SKM-1 (cell line): ENCODE data around the gene ENPP7.
"Not testable (repeated sequence)": the region's sequence is repeated elsewhere in the genome, so short reads cannot be mapped to it uniquely, and the experiment has no call there.

ENCODE experiments used
- DNase-seq: peaks from one replicate; lab custom pipeline; 2025; ENCODE audit not compliant: unreplicated experiment; lab: John Stamatoyannopoulos, UW

Gene ENPP7

DNA sequence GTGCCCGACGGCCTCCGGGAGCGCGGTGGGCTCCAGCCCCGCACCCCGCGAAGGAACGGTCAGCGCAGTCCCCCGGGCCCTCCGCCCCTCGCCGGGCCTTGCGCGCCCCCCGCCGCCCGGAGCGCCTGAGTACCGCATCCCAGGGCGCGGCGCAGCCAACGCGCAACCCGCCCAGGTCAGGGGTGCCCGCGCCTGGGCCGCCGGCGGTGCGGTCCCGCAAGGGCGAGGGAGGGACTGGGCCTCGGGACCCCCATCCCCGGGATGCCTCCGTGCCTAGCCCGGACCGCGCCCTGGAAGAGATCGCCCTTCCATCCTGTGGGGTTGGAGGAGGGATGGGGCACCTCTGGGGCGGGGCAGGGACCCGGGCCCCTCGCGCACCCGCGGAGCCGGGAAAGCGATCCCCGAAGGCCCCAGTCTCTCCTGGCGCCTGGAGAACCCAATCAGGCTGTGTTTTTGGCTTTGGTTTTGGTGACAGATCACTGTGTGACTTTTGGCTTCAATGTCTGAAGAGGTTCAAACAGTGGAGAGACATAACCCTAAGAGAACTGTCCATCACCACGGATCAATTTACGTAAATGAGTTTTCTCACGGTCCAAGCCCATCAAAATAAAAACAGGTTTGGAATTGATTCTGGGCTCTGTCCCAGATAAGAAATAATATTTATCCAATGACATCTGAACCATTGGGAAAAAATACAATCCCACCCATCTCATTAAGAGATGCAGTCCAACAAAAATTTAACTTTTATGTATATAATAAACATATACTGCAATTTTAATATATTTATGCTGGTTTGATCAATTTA lies 17.8 kb downstream of the ENPP7 start:
- no peak for DNase-seq

DNA sequence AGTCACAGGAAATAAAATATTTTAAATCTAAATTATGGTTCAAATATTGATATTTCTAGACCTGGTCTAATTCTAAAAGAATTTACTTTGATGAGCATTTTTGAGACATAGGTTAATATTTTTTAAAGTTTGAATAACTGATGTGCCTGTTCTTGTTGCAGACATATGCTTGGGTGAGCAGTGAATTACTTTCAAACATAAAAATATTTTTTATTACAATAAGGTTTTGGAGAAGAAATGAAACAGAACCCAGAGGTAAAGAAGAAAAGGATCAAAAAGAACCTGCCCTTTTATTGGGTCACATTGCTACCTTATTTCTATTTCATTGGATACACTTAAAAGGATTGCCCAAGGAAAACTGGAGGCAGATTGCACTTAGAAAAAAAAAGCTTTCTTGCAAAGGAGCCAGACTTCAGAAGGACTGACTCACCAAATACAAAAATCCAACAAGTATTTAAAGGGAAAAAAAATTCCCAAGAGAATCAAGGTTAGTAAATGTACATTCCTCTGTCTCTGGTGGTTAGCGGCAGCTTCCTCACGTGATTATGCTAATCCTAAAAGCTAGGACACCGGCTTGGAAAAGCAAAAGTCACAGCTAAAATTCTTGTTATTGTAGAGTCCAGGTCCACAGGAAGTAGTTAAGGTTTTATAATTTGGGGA lies 18.5 kb downstream of the ENPP7 start:
- DNase-seq = no peak

DNA sequence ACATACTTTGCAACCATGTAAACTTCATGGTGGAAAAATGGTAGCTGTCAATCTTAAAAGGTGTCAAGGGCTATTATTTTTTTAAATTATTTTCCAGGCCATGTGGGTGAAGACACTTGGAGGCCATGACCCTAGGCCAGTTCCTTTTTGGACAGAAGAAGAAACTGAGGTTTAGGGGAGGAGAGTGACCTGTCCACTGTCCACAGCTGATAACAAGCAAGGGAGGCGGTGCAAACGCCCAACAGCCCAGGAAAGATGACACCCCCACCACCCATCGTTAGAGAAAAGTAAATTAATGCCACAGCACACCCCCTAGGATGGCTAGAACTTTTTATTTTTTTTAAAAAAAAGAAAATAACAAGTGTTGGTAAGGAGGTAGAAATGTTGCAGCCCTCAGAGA lies 19.2 kb downstream of the ENPP7 start:
- DNase-seq = no peak

DNA sequence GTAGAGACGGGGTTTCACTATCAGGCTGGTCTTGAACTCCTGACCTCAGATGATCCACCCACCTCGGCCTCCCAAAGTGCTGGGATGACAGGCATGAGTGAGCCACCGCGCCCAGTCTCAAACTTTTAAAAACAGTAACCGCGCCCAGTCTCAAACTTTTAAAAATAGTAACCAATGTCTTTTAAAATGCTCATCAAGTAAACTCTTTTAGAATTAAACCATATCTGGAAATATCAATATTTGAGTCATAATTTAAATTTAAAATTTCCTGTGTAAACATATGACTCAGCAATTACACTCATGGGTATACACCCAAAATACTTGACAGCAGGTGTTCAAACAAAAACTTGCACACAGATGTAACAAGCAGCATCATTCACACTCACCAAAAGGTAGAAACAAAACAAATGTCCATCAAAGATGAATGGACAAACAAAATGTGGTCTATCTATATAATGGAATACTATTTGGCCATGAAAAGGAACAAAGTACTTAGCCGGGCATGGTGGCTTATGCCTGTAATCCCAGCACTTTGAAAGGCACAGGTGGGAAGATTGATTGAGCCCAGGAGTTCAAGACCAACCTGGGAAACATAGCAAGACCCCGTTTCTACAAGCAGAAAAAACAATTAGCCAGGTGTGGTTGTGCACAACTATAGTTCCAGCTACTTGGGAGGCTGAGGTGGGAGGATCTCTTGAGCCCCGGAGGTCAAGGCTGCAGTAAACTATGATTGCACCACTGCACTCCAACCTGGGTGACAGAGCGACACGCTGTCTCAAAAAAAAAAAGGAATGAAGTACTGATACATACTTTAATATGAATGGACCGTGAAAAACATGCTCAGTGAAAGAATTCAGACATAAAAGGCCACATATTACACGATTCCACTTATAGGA lies 20.2 kb downstream of the ENPP7 start:
- DNase-seq = no peak

DNA sequence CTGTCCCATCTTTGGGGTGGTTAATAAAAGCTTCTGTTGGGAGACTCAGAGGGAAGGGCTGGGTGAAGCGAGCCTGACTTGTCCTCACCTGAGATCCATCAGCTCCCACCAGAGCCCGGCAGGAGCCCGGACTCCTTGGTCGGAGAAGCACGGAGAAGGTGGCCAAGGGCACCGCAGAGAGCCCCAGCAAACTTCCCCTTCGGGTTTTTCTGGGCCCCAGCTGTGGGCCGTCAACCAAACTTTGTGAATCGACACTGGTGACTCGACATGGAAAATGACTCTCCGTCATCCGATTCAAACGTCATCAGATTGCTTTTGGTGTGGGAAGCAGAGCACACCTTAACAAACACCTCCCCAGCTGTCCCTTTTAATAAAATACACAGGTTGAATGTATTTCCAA lies 21.4 kb downstream of the ENPP7 start:
- DNase-seq = no peak

DNA sequence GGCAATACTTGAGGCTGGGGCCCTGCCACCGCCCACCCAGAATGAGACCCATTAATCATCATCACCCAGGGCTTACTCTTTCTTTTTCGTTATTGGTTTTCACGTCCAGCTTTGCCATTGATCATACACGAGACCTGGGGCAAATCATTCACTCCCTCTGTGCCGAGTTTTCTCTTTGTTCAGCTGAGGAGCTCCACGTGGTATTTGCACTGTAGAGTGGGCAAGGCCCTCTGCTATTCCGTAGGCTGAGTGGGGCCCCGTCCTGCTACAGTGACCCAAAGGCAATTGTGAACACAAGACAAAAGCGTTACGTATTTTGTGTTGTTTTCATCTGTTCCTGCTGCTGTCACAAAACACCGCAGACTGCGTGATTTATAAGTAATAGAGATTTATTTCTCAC lies 23.6 kb downstream of the ENPP7 start:
- no peak for DNase-seq

DNA sequence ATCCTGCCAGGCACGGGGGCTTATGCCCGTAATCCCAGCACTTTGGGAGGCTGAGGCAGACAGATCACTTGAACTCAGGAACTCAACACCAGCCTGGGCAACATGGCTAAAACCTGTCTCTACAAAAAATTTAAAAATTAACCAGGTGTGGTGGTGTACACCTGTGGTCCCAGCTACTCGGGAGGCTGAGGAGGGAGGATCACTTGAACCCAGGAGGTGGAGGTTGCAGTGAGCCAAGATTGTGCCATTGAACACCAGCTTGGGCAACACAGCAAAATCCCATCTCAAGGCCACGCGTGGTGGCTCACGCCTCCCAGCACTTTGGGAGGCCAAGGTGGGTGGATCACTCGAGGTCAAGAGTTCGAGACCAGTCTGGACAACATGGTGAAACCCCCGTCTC lies 24.2 kb downstream of the ENPP7 start:
- not testable (repeated sequence) for DNase-seq

DNA sequence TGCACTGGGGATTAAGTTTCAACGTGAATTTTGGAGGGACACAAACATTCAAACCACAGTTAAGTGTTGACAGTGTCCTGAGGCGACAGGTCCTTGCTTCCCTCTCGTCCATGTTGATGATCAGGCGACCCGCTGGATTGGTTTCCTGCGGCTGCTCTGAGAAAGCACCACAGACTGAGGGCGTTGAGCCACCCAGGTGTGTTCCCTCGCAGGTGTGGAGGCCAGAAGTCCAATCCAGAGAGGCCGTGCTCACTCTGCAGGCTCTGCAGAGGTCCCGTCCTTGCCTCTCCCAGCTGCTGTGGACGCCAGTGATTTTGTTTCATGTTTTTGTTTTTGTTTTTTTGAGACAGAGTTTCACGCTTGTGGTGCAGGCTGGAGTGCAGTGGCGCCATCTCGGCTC lies 24.8 kb downstream of the ENPP7 start:
- no peak for DNase-seq

DNA sequence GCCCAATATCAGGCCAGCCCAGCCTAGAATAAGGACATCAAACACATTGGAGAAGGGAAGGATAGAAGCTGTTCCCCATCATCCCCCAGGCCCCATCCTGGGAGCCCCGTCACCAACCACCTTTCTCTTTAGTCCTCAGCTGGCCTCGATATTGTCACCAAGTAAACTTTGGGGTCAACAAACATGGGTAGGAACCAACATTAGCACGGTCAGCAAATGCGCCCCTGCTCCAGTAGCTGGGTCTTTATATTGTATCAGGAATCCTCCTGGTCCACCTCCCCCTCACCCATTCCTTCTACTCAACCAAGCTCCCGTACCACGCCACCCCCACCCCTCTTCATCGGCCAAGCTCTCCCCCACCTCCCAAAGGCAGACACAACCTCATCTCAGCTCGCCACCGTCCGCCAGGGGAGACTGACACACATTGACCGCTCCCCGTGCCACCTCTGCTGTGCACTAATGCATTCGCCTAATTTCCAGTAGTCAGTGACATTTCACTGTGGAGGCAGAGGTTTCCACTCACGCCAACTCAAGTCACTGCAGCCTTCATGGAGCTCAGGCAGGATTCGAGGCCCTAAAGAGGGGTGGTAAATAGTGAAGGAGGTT lies 26.5 kb downstream of the ENPP7 start:
- no peak for DNase-seq

DNA sequence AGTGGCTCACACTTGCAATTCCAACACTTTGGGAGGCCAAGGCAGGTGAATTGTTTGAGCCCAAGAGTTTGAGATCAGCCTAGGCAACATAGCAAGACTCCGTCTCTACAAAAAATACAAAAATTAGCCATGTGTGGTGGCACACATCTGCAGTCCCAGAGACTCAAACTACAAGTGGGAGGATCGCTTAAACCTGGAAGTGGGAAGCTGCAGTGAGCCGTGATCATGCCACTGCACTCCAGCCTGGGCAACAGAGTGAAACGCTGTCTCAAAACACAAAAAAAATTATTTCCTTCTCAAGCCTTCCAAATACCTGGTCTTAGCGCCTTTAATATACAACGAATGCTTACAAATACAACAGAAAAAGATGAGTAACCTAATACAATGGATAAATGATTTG lies 27.5 kb downstream of the ENPP7 start:
- DNase-seq = no peak

DNA sequence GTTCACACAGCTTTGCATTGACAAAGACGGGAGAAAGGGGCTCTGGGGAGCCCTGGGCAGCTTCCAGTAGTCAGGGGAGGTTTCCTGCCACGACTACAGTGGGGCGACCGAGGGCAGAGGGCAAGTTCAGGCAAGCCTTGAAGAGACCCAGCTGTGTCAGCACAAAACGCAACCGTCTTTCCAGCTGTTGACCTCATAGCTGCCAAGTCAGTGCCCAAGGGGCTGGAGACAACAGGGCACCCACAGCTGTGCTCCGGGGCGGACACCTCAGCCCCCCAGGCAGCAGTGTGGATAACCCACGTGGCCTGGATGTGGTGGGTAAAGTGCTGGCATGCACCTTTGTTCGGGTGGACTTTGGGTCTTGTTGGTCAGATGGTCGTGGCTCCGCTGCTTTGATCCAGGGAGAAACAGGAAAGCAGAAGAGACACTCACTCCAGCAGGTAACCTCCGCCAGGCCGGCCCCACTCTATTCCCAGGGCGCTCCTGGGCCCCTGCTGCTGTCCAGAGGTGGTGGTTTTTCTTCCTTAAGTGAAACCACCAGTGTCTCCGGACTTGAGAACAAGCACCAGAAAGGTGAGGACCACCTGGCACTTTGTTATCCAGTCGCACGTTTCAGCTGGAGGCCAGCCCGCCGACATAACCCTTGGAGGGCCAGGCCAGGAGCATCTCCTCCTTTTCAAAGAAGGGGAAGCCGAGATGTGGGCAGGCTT lies 29.6 kb downstream of the ENPP7 start:
- DNase-seq = no peak

DNA sequence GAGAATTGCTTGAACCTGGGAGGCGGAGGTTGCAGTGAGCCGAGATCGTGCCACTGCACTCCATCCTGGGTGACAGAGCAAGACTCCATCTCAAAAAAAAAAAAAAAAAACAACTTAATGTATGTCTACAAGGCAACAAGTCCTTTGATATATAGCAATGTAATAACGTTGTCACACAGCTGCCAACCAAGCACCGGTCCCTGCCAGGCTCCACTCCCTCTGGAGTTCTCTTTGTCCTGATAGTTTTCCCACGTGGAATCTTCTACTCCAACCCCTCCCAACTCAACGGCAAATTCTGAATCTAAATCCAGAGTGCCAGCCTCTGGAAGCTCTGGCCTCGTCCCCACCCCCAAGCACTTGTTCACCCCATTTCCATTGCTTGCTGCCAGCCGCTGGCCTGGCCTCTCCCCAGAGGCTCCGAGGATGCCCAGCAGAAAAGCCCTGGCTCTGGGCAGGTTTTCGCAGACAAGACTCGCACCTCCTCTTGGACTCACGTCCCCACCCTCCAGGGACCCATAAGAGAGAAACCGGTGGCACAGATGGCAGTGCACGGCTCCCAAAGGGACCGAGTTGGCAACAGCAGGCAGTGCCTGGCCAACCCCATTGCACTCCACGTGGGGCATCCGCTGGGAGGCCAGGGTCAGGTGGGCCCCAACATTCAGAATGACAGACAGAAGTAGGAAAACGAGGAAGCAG lies 31.3 kb downstream of the ENPP7 start:
- DNase-seq = no peak

DNA sequence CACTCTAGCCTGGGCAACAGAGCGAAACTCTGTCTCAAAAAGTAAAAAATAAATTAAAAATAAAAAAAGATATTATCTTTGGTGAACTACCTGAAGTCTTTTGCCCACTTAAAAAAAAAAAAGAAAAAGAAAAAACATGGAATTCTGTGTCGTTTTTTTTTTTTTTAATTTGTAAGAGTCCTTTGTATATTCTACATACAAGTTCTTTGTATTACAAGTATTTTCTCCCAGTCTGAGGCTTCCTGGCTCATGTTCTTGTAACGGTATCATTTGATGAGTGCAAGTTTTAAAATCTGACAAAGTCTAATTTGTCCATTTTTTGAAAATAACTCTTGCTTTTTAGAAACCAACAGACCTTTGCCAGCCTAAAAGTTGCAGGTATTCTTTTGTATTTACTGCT lies 35.0 kb downstream of the ENPP7 start:
- no peak for DNase-seq

DNA sequence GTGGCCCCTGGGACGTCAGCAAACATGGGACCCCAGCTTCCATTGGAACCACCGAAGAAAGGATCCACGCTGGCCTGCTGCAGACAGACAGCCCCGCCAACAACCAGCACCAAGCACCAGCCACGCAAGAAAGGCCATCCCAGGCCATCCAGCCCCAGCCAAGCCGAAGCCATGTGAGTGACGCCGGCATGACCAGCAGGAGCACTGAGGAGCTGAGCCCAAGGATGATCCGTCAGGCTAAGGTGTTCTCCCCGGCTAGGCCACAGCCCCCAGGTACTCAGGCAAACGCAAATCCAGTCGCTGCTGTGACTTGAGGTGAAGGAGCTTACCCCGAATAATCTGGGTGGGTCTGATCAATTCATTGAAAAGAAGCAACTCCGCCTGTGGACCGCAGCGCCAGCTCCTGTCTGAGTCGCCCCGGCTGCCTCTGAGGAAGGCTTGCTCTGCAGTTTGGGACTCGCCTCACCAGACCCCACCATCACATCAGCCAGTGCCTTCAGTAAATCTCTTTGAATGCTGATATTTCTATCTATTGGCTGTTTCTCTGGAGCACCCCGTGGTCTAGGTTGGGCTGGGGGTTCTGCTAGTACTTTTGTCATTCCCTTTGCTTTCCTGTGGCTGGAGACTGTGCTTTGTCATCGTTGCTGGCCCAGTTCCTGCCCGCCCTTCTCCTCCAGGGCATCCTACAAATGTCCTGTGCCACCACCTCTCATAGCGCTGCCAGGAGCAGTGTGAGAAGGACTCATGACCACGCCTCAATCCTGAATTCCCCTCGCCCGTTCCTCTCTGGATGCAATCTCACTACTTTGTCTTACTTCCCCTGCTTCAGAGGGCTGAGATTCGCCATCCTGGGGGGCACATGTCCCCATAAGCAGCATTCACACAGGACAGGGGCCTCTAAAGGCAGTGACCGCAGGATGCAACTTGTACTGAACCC lies 39.1 kb downstream of the ENPP7 start:
- no peak for DNase-seq

DNA sequence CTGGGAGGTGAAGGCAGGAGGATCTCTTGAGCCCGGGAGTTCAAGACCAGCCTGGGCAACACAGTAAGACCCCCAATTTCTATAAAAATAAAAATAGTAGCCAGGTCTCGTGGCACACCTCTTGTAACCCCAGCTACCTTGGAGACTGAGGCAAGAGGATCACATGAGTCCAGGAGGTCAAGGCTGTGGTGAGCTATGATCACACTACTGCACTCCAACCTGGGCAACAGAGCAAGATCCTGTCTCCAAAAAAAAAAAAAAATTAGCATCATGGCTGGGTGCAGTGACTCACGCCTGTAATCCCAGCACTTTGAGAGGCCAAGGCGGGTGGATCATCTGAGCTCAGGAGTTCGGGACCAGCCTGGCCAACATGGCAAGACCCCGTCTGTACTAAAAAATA lies 40.5 kb downstream of the ENPP7 start:
- DNase-seq = no peak

DNA sequence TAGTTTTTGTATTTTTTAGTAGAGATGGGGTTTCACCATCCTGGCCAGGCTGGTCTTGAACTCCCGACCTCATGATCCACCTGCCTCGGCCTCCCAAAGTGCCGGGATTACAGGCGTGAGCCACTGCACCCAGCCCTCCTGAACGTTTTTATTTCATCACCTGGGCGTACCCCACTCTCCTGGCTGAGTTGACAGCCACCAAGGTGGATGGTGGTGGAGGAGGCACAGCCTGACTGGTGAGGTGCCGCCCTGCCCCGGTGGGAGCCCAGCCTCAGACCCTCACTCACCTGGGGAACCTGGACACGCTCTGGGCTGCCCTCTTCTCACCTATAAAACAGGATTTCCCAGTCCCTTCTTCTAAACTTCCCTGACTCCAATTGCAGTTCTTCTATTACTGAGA lies 42.0 kb downstream of the ENPP7 start:
- not testable (repeated sequence) for DNase-seq

DNA sequence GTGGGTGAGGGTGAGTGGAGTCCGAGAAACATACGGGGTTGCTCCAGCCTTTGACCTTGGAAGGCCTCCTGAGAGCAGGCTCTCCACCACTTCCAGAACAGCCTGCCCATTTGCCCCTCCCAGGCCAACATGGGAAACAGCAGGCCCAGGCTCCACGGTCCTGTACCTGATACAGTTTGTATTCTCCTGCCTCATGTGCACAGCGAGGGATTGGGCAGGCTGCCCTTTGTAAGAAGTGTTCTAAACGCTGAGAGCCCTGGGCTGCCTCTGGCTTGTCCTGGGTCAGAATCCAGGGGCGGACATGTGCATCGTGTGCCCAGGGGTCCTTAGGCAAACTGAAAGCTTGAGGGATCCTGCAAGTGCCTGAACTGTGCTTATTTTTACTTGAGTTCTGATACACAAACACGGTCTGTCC lies 43.8 kb downstream of the ENPP7 start:
- no peak for DNase-seq

DNA sequence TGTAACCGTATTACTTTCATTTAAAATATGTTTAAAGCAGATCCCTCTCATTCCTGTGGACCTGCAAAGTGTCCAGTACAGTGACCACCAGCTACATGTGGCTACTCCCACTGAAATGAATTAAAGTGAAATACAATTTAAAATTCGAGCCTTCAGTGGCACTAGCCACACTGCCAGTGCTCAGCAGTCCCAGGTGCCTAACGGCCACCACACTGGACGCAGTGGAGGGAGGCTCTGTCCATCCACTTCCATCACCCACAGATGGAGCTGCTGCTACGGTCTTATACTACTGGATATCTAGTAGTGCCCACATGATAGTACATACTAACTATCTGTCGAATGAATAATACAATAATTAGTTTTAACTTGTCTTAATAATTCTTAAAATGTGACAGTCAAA lies 44.9 kb downstream of the ENPP7 start:
- no peak for DNase-seq
